NT2/D1 (cell line): Measurements from ENCODE around the gene KLHL41.

Experiments
- SUZ12 ChIP-seq: IDR thresholded peaks from 2 replicates; pipeline ENCODE4 v1.6.1; 2011; ENCODE audit not compliant: insufficient read length, insufficient read depth; ENCODE audit errors: extremely low read depth
- ZNF274 ChIP-seq: IDR thresholded peaks from 2 replicates; pipeline ENCODE4 v1.6.1; 2011; ENCODE audit warnings: mild to moderate bottlenecking, low read depth, low read length

DNA sequence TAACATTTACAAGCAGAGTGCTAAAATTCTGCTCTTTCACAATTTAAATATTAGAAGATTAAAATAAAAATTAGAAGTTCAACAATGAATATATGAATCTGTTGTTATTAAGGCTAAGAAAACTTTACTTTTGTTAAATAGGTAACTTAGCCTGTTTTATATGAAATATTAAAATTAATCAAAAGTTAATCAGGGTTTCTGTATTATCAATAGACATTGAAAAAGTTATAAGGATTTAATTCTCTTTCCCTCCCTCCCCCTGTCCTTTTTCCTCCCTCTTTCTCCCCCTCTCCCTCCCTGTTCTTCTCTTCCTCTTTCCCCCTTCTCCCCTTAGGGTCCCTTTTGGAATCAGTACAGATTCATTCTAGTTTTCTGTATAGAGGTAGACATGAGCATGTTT is 18.1 kb upstream of the KLHL41 start:
- TF ChIP-seq ZNF274 (no peak), SUZ12 (no peak)
